Stomach (tissue), 9 donors: Measurements from ENCODE around the gene BTK. TPM values are rescaled to one million over a fixed set of nuclear protein-coding genes. Genes with fewer than 3 reads are reported as not detected.

Source experiments
- DNase-seq, 2 donors: peaks; one replicate each; pipeline versions ENCODE4 v3.0.0 to v3.0.0-alpha.2; 2013 to 2019
- H3K27ac ChIP-seq, 5 donors: fragments of 200-600 bp in 4 of 5; sonication (generic) in 4 of 5; one replicate each; pipeline ENCODE4 v1.5.1; 2013 to 2019; ENCODE audit warnings: mild to moderate bottlenecking in 1 of 5, moderate library complexity in 1 of 5
- H3K27me3 ChIP-seq, 3 donors: fragments of 200-600 bp; sonication (generic); one replicate each; pipeline ENCODE4 v1.5.1; 2017 to 2019; ENCODE audit warnings: mixed run types in 1 of 3
- H3K36me3 ChIP-seq, 4 donors: fragments of 200-600 bp; sonication (generic); 1 replicate in 3 of 4; 2 replicates in 1 of 4; pipeline ENCODE4 v1.5.1; 2016 to 2019
- H3K4me1 ChIP-seq, 4 donors: fragments of 200-600 bp; sonication (generic); one replicate each; pipeline ENCODE4 v1.5.1; 2016 to 2019
- H3K4me3 ChIP-seq, 4 donors: fragments of 200-600 bp; sonication (generic) in 3 of 4; one replicate each; pipeline ENCODE4 v1.5.1; 2016 to 2019; ENCODE audit warnings: mild to moderate bottlenecking in 1 of 4
- H3K9me3 ChIP-seq, 4 donors: fragments of 200-600 bp; sonication (generic); one replicate each; pipeline ENCODE4 v1.5.1; 2016 to 2019
- CTCF ChIP-seq, 7 experiments: fragments of 450-650 bp in 4 of 7; fragments of 200-600 bp in 3 of 7; sonication (generic) in 3 of 7; IDR thresholded peaks; one replicate each; pipeline ENCODE4 v1.5.1; 2016 to 2019; ENCODE audit warnings: antibody characterized with exemption in 7 of 7, control low read depth in 2 of 7, mild to moderate bottlenecking in 1 of 7
- EP300 ChIP-seq: sonication (generic); formaldehyde crosslinking; IDR thresholded peaks from one replicate; pipeline ENCODE4 v1.6.1; 2017; ENCODE audit warnings: antibody characterized with exemption
- POLR2A ChIP-seq, 4 donors: fragments of 450-650 bp; IDR thresholded peaks; one replicate each; pipeline ENCODE4 v1.6.1; 2016; ENCODE audit warnings: antibody characterized with exemption in 4 of 4, control low read depth in 2 of 4, mild to moderate bottlenecking in 1 of 4, moderate library complexity in 1 of 4
- POLR2AphosphoS5 ChIP-seq, 3 donors: sonication (generic); formaldehyde crosslinking; IDR thresholded peaks; one replicate each; pipeline ENCODE4 v1.6.1; 2016; ENCODE audit warnings: antibody characterized with exemption in 3 of 3
- WGBS, 5 donors: extraction: QIAGEN DNeasy Blood & Tissue Kit in 3 of 5; methylation state at CpG; one replicate each; pipeline versions ENCODE4 v1.1.5 to v1.1.7; 2013 to 2018; 5-methylcytosine and 5-hydroxymethylcytosine counted together
- intact Hi-C: fragments of 100-400 bp; cut with DNase I; formaldehyde crosslinking; loops from one replicate; pipeline ENCODE4 v1.15.1; 2023; ENCODE audit warnings: low total_unique reads
- polyA plus RNA-seq, 3 donors: library from polyadenylated mRNA; stranded (reverse); fragments of 200-250 nt; gene quantifications; one replicate each; pipeline ENCODE4 v1.2.3, GENCODE V29; 2013
- total RNA-seq, 5 donors: library from RNA; depleted of rRNA; stranded (reverse); fragments of >200 nt; gene quantifications; one replicate each; pipeline versions ENCODE4 v1.1.0 to v1.2.3, GENCODE V29; 2014 to 2016
- donor health status: healthy with polysubstance abuse.
- donor health status: Bipolar disorder and iron deficiency.
- donor health status: healthy.

The BTK gene
- total and polyA plus RNA-seq, 8 donors = 1.3 to 8.7 (median 2.9) TPM; not detected in 2

DNA sequence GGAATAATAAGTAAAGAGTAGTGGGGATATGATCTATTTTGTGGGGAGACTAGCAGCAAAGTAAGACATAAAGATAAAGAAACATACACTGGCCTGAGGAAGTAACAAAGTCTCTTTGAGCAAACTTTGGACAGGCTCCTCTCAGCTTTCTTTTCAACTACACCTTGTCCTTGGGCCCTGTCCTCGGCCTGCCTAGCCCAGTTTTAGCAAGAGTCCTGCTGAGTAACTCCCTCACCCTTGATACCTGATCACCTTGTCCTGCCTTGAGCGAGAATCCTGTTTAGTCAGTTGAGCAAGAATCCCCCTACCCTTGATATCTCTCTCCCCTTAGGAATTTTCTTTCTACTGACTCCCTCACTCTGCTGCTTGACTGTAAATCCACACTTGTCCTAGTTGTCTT lies 33.5 kb upstream of the BTK start:
- peak in 1 of 2 donors; percentile 34 for DNase-seq
- intact Hi-C loops = no loop called here
- WGBS, 5 donors = 60 to 75% (median 68%) methylated on average over 2 of the region's 2 CpGs

DNA sequence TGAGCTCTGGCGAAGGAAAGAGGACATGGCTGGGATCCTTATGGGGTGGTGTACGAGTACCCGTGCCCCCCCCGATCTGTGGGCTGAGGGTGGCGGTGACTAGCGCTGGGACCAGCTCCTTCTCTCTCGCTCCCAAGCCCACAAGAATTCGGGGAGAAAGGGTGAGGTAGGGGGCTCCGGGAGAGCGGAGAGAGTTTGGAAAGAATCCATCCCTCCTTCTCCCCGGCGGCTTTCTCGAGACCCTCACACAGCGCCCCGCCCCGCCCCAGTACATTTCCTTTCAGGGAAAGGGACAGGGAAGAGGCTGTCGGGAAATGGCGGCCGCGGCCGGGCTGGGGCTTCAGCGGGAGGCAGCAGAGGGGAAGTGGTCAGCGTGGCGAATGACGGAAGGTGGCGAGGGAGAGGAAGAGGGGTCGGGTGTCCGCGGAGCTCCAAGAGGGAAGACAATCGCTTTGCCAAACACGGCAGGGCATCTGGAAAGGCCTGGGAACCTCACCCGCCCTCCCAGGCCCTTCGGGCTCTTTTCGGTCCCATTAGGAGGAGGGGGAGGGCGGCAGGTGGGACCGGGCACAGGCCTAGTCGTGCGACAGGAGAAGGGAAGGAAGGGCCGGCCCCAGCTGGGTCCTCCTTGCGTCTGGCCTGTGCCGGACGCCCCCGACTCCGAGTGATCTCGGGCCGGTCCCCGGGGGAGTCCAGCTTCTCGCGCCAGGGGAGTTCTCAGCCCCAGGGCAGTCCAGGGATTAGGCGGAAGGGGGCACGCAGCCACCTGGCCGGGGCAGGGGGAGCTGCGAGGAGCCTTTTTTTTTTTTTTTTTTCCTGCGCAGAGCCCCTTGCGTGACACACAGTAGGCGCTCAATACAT lies 32.2 kb upstream of the BTK start:
- no peaks in the 10 kb centered on the region for H3K9me3 ChIP-seq
- TF ChIP-seq EP300 (no peak), POLR2A (IDR thresholded peaks at IDR 0.05) (no peak), CTCF (IDR thresholded peaks at IDR 0.05) (no peak)
- intact Hi-C loops = no loop called here
- H3K4me3 ChIP-seq = peak overlapping the region; percentile 41 to 57 (median 50)
- WGBS, 5 donors = 1 to 27% (median 1%) methylated on average over 28 to 50 of the region's 56 CpGs
- peaks cover 0 to 9% (median 0%) of the 10 kb centered on the region in 3 donors for H3K27me3 ChIP-seq
- H3K4me1 ChIP-seq = peaks cover 0 to 45% (median 16%) of the 10 kb centered on the region in 4 donors
- H3K36me3 ChIP-seq = peaks cover 0 to 12% (median 5%) of the 10 kb centered on the region in 4 donors
- H3K27ac ChIP-seq = peak overlapping the region; percentile 88 to 92 (median 89)
- peak; percentile 58 to 81 for DNase-seq

More for the DNA sequence above, 33.5 kb upstream of the BTK start:
- Histone ChIP-seq H3K27me3 (peaks cover 0 to 9% (median 0%) of the 10 kb centered on the region in 3 donors), H3K4me1 (peaks cover 0 to 45% (median 16%) of the 10 kb centered on the region in 4 donors), H3K4me3 (peak overlapping the region in 2 of 4 donors; percentile 17 to 47), H3K9me3 (no peaks in the 10 kb centered on the region), H3K36me3 (peaks cover 0 to 17% (median 10%) of the 10 kb centered on the region in 4 donors), H3K27ac (peak overlapping the region in 2 of 5 donors; percentile 89 to 92)
- no peak for TF ChIP-seq CTCF (IDR thresholded peaks at IDR 0.05)
- no peak for TF ChIP-seq POLR2AphosphoS5 (IDR thresholded peaks at IDR 0.05)
- no peak for TF ChIP-seq EP300
- TF ChIP-seq POLR2A (IDR thresholded peaks at IDR 0.05) = no peak

GRCh38 chrX:101417190-101417589 lies 31.2 kb upstream of the BTK start:
- DNase-seq = peak in 1 of 2 donors; percentile 31
- H3K36me3 ChIP-seq = peaks cover 3 to 16% (median 10%) of the 10 kb centered on the region in 4 donors
- H3K4me3 ChIP-seq = peak overlapping the region in 2 of 4 donors; percentile 54 to 57
- peaks cover 0 to 55% (median 19%) of the 10 kb centered on the region in 4 donors for H3K4me1 ChIP-seq
- no peak for TF ChIP-seq CTCF (IDR thresholded peaks at IDR 0.05)
- no peak for TF ChIP-seq EP300
- TF ChIP-seq POLR2A (IDR thresholded peaks at IDR 0.05) = no peak
- no peak for TF ChIP-seq POLR2AphosphoS5 (IDR thresholded peaks at IDR 0.05)
- intact Hi-C loops = no loop called here
- peaks cover 0 to 9% (median 0%) of the 10 kb centered on the region in 3 donors for H3K27me3 ChIP-seq
- no peaks in the 10 kb centered on the region for H3K9me3 ChIP-seq
- H3K27ac ChIP-seq = peak overlapping the region in 4 of 5 donors; percentile 88 to 92 (median 90)
- 40 to 47% (median 44%) methylated on average over 4 of the region's 4 CpGs for WGBS, 5 donors

DNA sequence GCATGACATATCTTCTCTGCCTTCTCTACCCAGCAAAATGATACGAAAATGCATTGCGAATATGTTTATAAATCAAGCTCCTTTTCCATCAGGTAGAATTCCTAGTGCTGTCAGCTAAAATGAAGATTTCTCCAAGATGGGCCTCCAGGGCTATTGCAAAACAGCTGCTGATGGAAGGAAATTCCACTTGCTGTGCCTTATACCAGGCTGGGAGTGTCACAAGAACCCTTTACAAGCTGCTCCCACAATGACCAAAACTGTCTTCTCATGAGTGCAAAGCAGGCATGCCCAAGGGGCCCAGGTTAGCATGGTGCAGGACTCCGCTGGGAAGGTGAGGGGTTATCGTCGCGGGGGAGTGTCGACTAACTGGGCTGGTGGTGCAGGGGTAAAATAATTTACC lies 30.7 kb upstream of the BTK start:
- WGBS, 5 donors = 57 to 86% (median 60%) methylated on average over 2 to 7 of the region's 7 CpGs
- no peak overlapping the region for H3K4me3 ChIP-seq
- peaks cover 0 to 9% (median 0%) of the 10 kb centered on the region in 3 donors for H3K27me3 ChIP-seq
- no peaks in the 10 kb centered on the region for H3K9me3 ChIP-seq
- H3K27ac ChIP-seq = peak overlapping the region in 2 of 5 donors; percentile 92
- intact Hi-C loops = no loop called here
- peaks cover 3 to 21% (median 14%) of the 10 kb centered on the region in 4 donors for H3K36me3 ChIP-seq
- DNase-seq = no peak
- peaks cover 0 to 60% (median 23%) of the 10 kb centered on the region in 4 donors for H3K4me1 ChIP-seq
- TF ChIP-seq EP300 (no peak), POLR2A (IDR thresholded peaks at IDR 0.05) (no peak), POLR2AphosphoS5 (IDR thresholded peaks at IDR 0.05) (no peak), CTCF (IDR thresholded peaks at IDR 0.05) (no peak)
